Left ventricle myocardium inferior (tissue), 1 donor: ENCODE data around the gene PLCH1. TPM values are rescaled to one million over a fixed set of nuclear protein-coding genes. Genes with fewer than 3 reads are reported as not detected.

Source experiments
- DNase-seq: peaks from one replicate; pipeline ENCODE4 v3.0.0-alpha.2; 2020
- H3K27ac ChIP-seq: fragments of 200-600 bp; replicated peaks from 2 replicates; pipeline ENCODE4 v1.8.0; 2021
- H3K27me3 ChIP-seq: fragments of 200-600 bp; 2 replicates; pipeline ENCODE4 v1.8.0; 2021; ENCODE audit warnings: low read depth
- H3K36me3 ChIP-seq: fragments of 200-600 bp; 2 replicates; pipeline ENCODE4 v1.8.0; 2021
- H3K4me1 ChIP-seq: fragments of 200-600 bp; 2 replicates; pipeline ENCODE4 v1.8.0; 2021
- H3K4me3 ChIP-seq: fragments of 200-600 bp; 2 replicates; pipeline ENCODE4 v1.8.0; 2021; ENCODE audit warnings: mild to moderate bottlenecking, moderate library complexity
- H3K9me3 ChIP-seq: fragments of 200-600 bp; replicated peaks from 2 replicates; pipeline ENCODE4 v1.8.0; 2021
- CTCF ChIP-seq: fragments of 200-600 bp; IDR thresholded peaks from 2 replicates; pipeline ENCODE4 v1.8.0; 2021; ENCODE audit warnings: antibody characterized with exemption, mild to moderate bottlenecking, borderline replicate concordance
- intact Hi-C: fragments of 100-400 bp; cut with micrococcal nuclease; formaldehyde crosslinking; loops from one replicate; pipeline ENCODE4 v1.11.0; 2022
- total RNA-seq: library from RNA; stranded (reverse); fragmentation: NEBNext Ultra II Directional; extraction: Animal tissue kit (Norgen Biotek cat#: 25700); gene quantifications from one replicate; pipeline ENCODE4 v1.2.1, GENCODE V29; 2021
- donor health status: DM: no; HTN: yes; CAD: no; lungs with severe emphysema.

The PLCH1 gene
- total RNA-seq, 1 donor from 2014 or later, result 0.85 TPM

GRCh38 chr3:155354658-155355057 is 390.2 kb downstream of the PLCH1 start:
- intact Hi-C loops, result no loop called here
- TF ChIP-seq CTCF, result no peak
- no peaks in the 10 kb centered on the region for H3K9me3 ChIP-seq

GRCh38 chr3:155352900-155353490 is 391.9 kb downstream of the PLCH1 start:
- DNase-seq, result no peak
- Histone ChIP-seq H3K36me3 (no peaks in the 10 kb centered on the region), H3K9me3 (no peaks in the 10 kb centered on the region), H3K27ac (no peak overlapping the region), H3K4me3 (no peak overlapping the region), H3K4me1 (no peaks in the 10 kb centered on the region), H3K27me3 (no peaks in the 10 kb centered on the region)
- intact Hi-C loops, result loop anchor here (2.0 kb wide), 1 partner anchor 350 kb away; no protein-coding TSS in a partner anchor
- TF ChIP-seq CTCF, result peak; percentile 67

More at GRCh38 chr3:155354658-155355057, 390.2 kb downstream of the PLCH1 start:
- no peak overlapping the region for H3K27ac ChIP-seq
- H3K4me1 ChIP-seq, result no peaks in the 10 kb centered on the region
- no peaks in the 10 kb centered on the region for H3K27me3 ChIP-seq
- DNase-seq, result no peak
- no peaks in the 10 kb centered on the region for H3K36me3 ChIP-seq
- no peak overlapping the region for H3K4me3 ChIP-seq

GRCh38 chr3:155350571-155350970 is 394.3 kb downstream of the PLCH1 start:
- Histone ChIP-seq H3K9me3 (no peaks in the 10 kb centered on the region), H3K27me3 (no peaks in the 10 kb centered on the region), H3K27ac (no peak overlapping the region), H3K4me1 (no peaks in the 10 kb centered on the region), H3K4me3 (no peak overlapping the region), H3K36me3 (no peaks in the 10 kb centered on the region)
- TF ChIP-seq CTCF, result no peak
- no peak for DNase-seq
- intact Hi-C loops, result no loop called here

GRCh38 chr3:155347901-155348300 is 397.0 kb downstream of the PLCH1 start:
- intact Hi-C loops, result no loop called here
- no peak overlapping the region for H3K27ac ChIP-seq
- H3K4me1 ChIP-seq, result no peaks in the 10 kb centered on the region
- no peaks in the 10 kb centered on the region for H3K9me3 ChIP-seq
- H3K27me3 ChIP-seq, result no peaks in the 10 kb centered on the region
- no peak for DNase-seq
- no peaks in the 10 kb centered on the region for H3K36me3 ChIP-seq
- no peak for TF ChIP-seq CTCF
- no peak overlapping the region for H3K4me3 ChIP-seq

- DNase-seq, result no peak
- H3K9me3 ChIP-seq, result no peaks in the 10 kb centered on the region
- no peaks in the 10 kb centered on the region for H3K27me3 ChIP-seq
- no peaks in the 10 kb centered on the region for H3K4me1 ChIP-seq
- intact Hi-C loops, result no loop called here
- no peak overlapping the region for H3K27ac ChIP-seq
- H3K4me3 ChIP-seq, result no peak overlapping the region
- no peaks in the 10 kb centered on the region for H3K36me3 ChIP-seq
- TF ChIP-seq CTCF, result no peak
These were observed 402.5 kb downstream of the PLCH1 start for GRCh38 chr3:155342344-155342743.
